Measurements from ENCODE around the gene CNBD2. TPM values are rescaled to one million over a fixed set of nuclear protein-coding genes. Genes with fewer than 3 reads are reported as not detected.
"Not testable (repeated sequence)": the region's sequence is repeated elsewhere in the genome, so short reads cannot be mapped to it uniquely, and the experiment has no call there.

Gene CNBD2
- total and polyA plus RNA-seq, 2 donors (not counting 1 experiment from before 2014, with no cell fraction given), result 8.5 to 19.2 TPM

DNA sequence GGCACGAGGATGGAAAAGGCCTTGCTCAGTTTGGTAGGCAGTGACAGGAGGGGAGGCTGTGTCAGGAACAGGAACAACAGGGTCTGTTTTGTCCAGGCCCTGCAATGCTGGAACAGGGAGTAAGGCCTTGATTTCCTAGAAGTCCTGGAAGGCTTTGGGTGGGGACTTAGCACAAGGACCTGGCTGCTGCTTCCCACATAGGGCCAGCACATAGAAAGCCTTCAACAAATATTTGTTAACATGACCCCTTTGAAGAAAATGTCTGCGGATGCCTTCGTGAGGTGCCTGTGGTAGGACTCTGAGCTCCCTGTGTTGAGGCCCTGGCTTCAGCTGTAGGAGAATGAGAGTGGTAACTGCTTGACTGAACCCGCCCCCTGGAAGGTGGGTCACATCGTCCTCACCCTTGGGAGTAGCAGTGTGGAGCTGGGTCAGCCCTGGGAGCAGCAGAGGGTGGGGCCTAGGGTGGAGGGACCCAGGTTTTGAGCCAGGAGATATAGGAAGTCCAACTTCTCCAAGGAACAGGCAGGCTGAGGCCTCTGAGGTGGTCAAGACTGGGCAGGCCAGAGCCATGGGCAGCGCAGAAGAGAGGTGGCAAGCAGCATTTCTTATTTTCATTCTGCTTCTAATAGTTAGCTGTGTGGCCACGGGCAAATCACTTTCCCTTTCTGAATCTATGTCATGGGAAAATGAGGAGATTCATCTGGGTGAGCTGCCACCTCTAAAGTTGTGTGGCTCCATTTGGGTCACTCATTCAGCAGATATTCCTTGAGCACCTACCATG is 50.0 kb downstream of the CNBD2 start:
- CTCF ChIA-PET, result interaction anchor here (1.4 to 1.7 kb wide), 2 partner anchors 26 to 120 kb away, joined by 4 to 6 read pairs; no protein-coding TSS in a partner anchor
- Histone ChIP-seq H3K4me1 (ENCODE audit: control insufficient read depth in 2 of 2, insufficient read depth in 2 of 2, low read length in 2 of 2) (no peaks in the 10 kb centered on the region), H3K9ac (ENCODE audit: low read length) (no peak overlapping the region), H4K20me1 (ENCODE audit: control insufficient read depth, insufficient read depth, low read length, poor library complexity, severe bottlenecking) (no peaks in the 10 kb centered on the region), H3K79me2 (ENCODE audit: control insufficient read depth, insufficient read depth, low read length) (no peaks in the 10 kb centered on the region), H3K4me3 (ENCODE audit: control extremely low read depth in 1 of 5, extremely low read depth in 1 of 5, insufficient read depth in 1 of 5, low read depth in 2 of 5, low read length in 4 of 5) (no peak overlapping the region), H3K36me3 (replicated peaks in 1 of 2; ENCODE audit: control extremely low read depth in 1 of 2, control insufficient read depth in 1 of 2, extremely low read depth in 1 of 2, insufficient read depth in 2 of 2, low read length in 1 of 2) (no peaks in the 10 kb centered on the region), H3K4me2 (replicated peaks; ENCODE audit: low read depth, low read length, poor library complexity, severe bottlenecking) (no peak overlapping the region), H3K9me3 (ENCODE audit: control extremely low read depth in 1 of 3, control insufficient read depth in 2 of 3, insufficient read depth in 1 of 3, low read length in 2 of 3) (no peaks in the 10 kb centered on the region), H3K27me3 (replicated peaks in 1 of 4; ENCODE audit: control extremely low read depth in 1 of 4, control insufficient read depth in 3 of 4, insufficient read depth in 4 of 4, low read length in 3 of 4) (no peaks in the 10 kb centered on the region), H2AFZ (ENCODE audit: insufficient read depth, low read depth, low read length, poor library complexity, severe bottlenecking) (no peak overlapping the region), H3K27ac (ENCODE audit: low read length in 2 of 2) (no peak overlapping the region)
- TF ChIP-seq EZH2 (IDR thresholded peaks at IDR 0.05; ENCODE audit: borderline replicate concordance, insufficient read depth, low read depth, low read length, poor library complexity, severe bottlenecking), result no peak
- TF ChIP-seq, protein P1, sequence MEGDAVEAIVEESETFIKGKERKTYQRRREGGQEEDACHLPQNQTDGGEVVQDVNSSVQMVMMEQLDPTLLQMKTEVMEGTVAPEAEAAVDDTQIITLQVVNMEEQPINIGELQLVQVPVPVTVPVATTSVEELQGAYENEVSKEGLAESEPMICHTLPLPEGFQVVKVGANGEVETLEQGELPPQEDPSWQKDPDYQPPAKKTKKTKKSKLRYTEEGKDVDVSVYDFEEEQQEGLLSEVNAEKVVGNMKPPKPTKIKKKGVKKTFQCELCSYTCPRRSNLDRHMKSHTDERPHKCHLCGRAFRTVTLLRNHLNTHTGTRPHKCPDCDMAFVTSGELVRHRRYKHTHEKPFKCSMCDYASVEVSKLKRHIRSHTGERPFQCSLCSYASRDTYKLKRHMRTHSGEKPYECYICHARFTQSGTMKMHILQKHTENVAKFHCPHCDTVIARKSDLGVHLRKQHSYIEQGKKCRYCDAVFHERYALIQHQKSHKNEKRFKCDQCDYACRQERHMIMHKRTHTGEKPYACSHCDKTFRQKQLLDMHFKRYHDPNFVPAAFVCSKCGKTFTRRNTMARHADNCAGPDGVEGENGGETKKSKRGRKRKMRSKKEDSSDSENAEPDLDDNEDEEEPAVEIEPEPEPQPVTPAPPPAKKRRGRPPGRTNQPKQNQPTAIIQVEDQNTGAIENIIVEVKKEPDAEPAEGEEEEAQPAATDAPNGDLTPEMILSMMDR (IDR thresholded peaks at IDR 0.05), result no peak
- DNase-seq (no peak), ATAC-seq (ENCODE audit: low read depth) (no peak)
- Mint-ChIP-seq H3K27me3 (peaks cover 18% of the 10 kb centered on the region), H3K4me1 (no peaks in the 10 kb centered on the region), H3K4me3 (no peak overlapping the region), H3K27ac (no peak overlapping the region), H3K9me3 (ENCODE audit: insufficient read depth) (no peaks in the 10 kb centered on the region)
- WGBS (ENCODE audit: insufficient coverage), result 87% methylated on average over 7 of the region's 7 CpGs
- intact Hi-C loops (cut with micrococcal nuclease), result no loop called here
- POLR2A ChIA-PET, result no interaction called here

DNA sequence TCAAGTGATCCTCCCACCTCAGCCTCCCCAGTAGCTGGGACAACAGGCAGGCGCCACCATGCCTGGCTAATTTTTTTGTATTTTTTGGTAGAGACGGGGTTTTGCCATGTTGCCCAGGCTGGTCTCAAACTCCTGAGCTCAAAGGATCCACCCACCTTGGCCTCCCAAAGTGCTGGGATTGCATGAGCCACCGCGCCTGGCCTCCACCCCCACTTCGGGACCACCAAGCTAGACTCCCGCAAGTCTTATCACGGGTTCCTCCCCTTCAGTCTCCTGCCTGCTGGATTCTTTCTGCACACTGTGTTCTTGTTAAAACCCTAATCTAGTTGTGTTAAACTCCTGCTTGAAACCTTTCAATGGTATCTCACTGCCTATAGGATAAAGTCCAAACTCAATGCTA is 57.7 kb downstream of the CNBD2 start:
- intact Hi-C loops (cut with micrococcal nuclease); H3K4me1 ChIP-seq (ENCODE audit: control insufficient read depth in 2 of 2, insufficient read depth in 2 of 2, low read length in 2 of 2); H3K27ac ChIP-seq (ENCODE audit: low read length in 2 of 2); H3K4me2 ChIP-seq (replicated peaks; ENCODE audit: low read depth, low read length, poor library complexity, severe bottlenecking); POLR2A ChIA-PET; H3K9me3 Mint-ChIP-seq (ENCODE audit: insufficient read depth); H3K27ac Mint-ChIP-seq; H3K9ac ChIP-seq (ENCODE audit: low read length); DNase-seq; H3K9me3 ChIP-seq (ENCODE audit: control extremely low read depth in 1 of 3, control insufficient read depth in 2 of 3, insufficient read depth in 1 of 3, low read length in 2 of 3); H3K36me3 ChIP-seq (replicated peaks in 1 of 2; ENCODE audit: control extremely low read depth in 1 of 2, control insufficient read depth in 1 of 2, extremely low read depth in 1 of 2, insufficient read depth in 2 of 2, low read length in 1 of 2); ATAC-seq (ENCODE audit: low read depth); H3K4me3 Mint-ChIP-seq; H4K20me1 ChIP-seq (ENCODE audit: control insufficient read depth, insufficient read depth, low read length, poor library complexity, severe bottlenecking); H2AFZ ChIP-seq (ENCODE audit: insufficient read depth, low read depth, low read length, poor library complexity, severe bottlenecking); H3K4me3 ChIP-seq (ENCODE audit: control extremely low read depth in 1 of 5, extremely low read depth in 1 of 5, insufficient read depth in 1 of 5, low read depth in 2 of 5, low read length in 4 of 5); H3K27me3 ChIP-seq (replicated peaks in 1 of 4; ENCODE audit: control extremely low read depth in 1 of 4, control insufficient read depth in 3 of 4, insufficient read depth in 4 of 4, low read length in 3 of 4); H3K79me2 ChIP-seq (ENCODE audit: control insufficient read depth, insufficient read depth, low read length); CTCF ChIA-PET; H3K4me1 Mint-ChIP-seq: not testable (repeated sequence)
- 96% methylated on average over 5 of the region's 7 CpGs for WGBS (ENCODE audit: insufficient coverage)
- H3K27me3 Mint-ChIP-seq, result peaks cover 32% of the 10 kb centered on the region

Measured in B cell (primary cell).